ENCODE results near the gene ZNF624. TPM values are rescaled to one million over a fixed set of nuclear protein-coding genes. Genes with fewer than 3 reads are reported as not detected.

ZNF624 gene
- 3.8 and 5.1 TPM in 2 replicates for total RNA-seq

DNA sequence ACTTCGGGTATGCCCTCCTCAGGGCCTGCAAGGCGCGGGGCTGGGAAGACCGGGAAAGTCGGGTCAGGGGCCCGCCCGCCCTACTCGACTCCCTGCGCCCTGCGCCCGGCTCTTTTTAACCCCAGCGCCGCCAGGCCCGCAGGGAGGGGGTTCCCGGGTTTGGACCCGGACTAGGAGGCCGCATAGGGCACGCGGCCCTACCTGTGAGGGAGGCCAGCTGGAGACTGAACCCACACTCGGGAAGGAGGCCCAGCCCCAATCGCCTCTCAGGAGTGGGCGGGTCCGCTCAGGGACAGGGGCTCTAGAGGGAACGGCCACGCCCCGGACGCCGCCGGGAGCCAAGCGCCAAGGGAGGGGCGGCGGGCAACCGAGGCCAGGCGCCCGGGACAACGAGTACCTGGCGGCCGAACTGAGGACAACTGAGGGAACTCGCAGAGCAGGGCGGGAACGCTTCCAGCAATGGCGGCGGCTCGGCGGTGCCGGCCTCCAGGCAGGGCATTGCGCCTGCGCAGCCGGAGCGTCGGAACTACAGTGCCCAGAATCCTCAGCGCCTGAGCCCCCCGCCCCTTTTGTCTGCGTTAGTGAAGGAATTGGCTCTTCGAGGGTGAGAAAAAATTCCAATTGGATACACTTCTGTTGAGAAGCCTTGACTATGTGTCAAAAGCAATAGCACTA is at the start of gene ZNF624:
Gene ZNF624 (minus strand): TSS at position 484 of the 675 bp plus-strand sequence.

DNA sequence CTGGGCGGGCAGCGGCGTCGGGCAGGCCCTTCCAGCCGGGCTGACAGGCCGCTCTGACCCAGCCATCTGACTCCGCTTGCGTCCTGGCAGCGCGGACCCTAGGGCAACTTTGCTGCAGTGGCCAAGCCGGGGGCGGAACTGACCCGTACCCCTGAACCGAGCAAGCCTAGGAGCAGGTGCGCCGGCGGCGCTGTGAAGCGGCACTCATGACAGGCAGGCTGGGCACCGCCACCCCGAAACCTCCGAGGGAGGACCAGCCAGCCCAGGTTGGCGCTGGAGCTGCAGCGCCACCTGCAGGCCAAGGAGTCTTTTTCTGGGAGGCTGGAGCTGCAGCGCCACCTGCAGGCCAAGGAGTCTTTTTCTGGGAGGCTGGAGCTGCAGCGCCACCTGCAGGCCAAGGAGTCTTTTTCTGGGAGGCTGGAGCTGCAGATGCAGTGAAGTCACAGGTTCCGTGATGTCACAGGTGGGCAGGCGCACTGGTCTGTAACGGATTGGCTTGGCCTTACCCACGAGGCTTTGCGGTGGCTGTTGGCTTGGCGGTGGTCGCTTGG is 36.2 kb upstream of the ZNF624 start, which contains the start of gene CCDC144A:
Gene CCDC144A (plus strand): TSS at position 511 of the 551 bp plus-strand sequence. CDS start 160 bp downstream, outside the sequence.

Other genes with a start within 250 kb of the ZNF624 start
- gene TRPV2, start 238.3 kb downstream of the ZNF624 start, total RNA-seq, result 23.5 and 32.3 TPM in 2 replicates
- gene LRRC75A, start 161.7 kb downstream of the ZNF624 start, total RNA-seq, result 1.5 and 2.0 TPM in 2 replicates
- 2.5 and 3.9 TPM in 2 replicates for gene ZNF287, start 84.6 kb downstream of the ZNF624 start, total RNA-seq
- 1.2 and 27.3 TPM in 2 replicates for gene CCDC144A, start 36.4 kb upstream of the ZNF624 start, total RNA-seq